H1 (cell line): ENCODE data around the gene MPPE1. TPM values are rescaled to one million over a fixed set of nuclear protein-coding genes. Genes with fewer than 3 reads are reported as not detected.

Experiments
- CTCF ChIA-PET: fragments of 300-600 bp; sonication (Branson Sonifier 250); formaldehyde crosslinking; loops from one replicate; lab custom pipeline; 2021; ENCODE audit not compliant: partially characterized antibody; lab: Charles Lee
- POLR2A ChIA-PET: fragments of 300-600 bp; sonication (Branson Sonifier 250); formaldehyde crosslinking; loops from one replicate; lab custom pipeline; 2021; ENCODE audit warnings: inconsistent platforms; ENCODE audit not compliant: partially characterized antibody; lab: Charles Lee
- DNase-seq, 2 experiments: peaks; one replicate each; pipeline versions ENCODE4 v3.0.0 to v3.0.0-alpha.2; 2010 to 2022; ENCODE audit warnings: low spot score in 2 of 2, low read depth in 1 of 2, mixed read lengths in 1 of 2
- FAIRE-seq: peaks from 2 replicates; lab custom pipeline; 2011; peaks lifted over from hg19 to GRCh38; lab: Jason Lieb, UNC
- H2AFZ ChIP-seq: 2 replicates; pipeline ENCODE4 v1.8.1; 2012; ENCODE audit warnings: low read length, inconsistent platforms
- H2AK5ac ChIP-seq: 2 replicates; pipeline ENCODE4 v1.6.1; 2013; ENCODE audit warnings: low read depth, low read length
- H2BK120ac ChIP-seq: replicated peaks from 2 replicates; pipeline ENCODE3; 2013; ENCODE audit warnings: low read depth, low read length, inconsistent platforms
- H2BK12ac ChIP-seq: 2 replicates; pipeline ENCODE4 v1.6.1; 2013; ENCODE audit warnings: low read depth, low read length
- H2BK15ac ChIP-seq: 2 replicates; pipeline ENCODE4 v1.6.1; 2013; ENCODE audit warnings: low read length
- H2BK20ac ChIP-seq: 2 replicates; pipeline ENCODE4 v1.6.1; 2013; ENCODE audit warnings: low read length
- H2BK5ac ChIP-seq: 2 replicates; pipeline ENCODE4 v1.6.1; 2013; ENCODE audit warnings: low read depth, low read length
- H3K14ac ChIP-seq: 2 replicates; pipeline ENCODE4 v1.6.1; 2013; ENCODE audit warnings: inconsistent platforms; ENCODE audit not compliant: insufficient read length
- H3K18ac ChIP-seq: 2 replicates; pipeline ENCODE4 v1.6.1; 2013; ENCODE audit warnings: low read length; ENCODE audit errors: extremely low read depth
- H3K23ac ChIP-seq: 2 replicates; pipeline ENCODE4 v1.6.1; 2013; ENCODE audit warnings: inconsistent platforms; ENCODE audit not compliant: insufficient read length
- H3K23me2 ChIP-seq: 2 replicates; pipeline ENCODE4 v1.6.1; 2013; ENCODE audit warnings: low read depth, low read length
- H3K27ac ChIP-seq: 2 replicates; pipeline ENCODE4 v1.6.1; 2011; ENCODE audit warnings: low read depth, low read length, inconsistent platforms
- H3K27me3 ChIP-seq, 4 experiments: replicated peaks in 1 of 4; 1 replicate in 1 of 4; 2 replicates in 3 of 4; pipeline versions ENCODE4 v1.6.1 to v1.8.1; 2011 to 2013; ENCODE audit warnings: low read length in 3 of 4, mild to moderate bottlenecking in 3 of 4, inconsistent platforms in 2 of 4, mixed read lengths in 2 of 4, moderate library complexity in 1 of 4; ENCODE audit not compliant: control insufficient read depth in 3 of 4, insufficient read depth in 3 of 4; ENCODE audit errors: extremely low read depth in 1 of 4
- H3K36me3 ChIP-seq, 4 experiments: 2 replicates each; pipeline versions ENCODE4 v1.6.1 to v1.8.1; 2011 to 2013; ENCODE audit warnings: mild to moderate bottlenecking in 4 of 4, low read length in 3 of 4, moderate library complexity in 2 of 4, control low read depth in 1 of 4, inconsistent platforms in 1 of 4; ENCODE audit not compliant: insufficient read depth in 4 of 4, control insufficient read depth in 2 of 4
- H3K4ac ChIP-seq: replicated peaks from 2 replicates; pipeline ENCODE3; 2013; ENCODE audit warnings: low read length, low read depth, mixed read lengths, inconsistent platforms; ENCODE audit not compliant: insufficient read length
- H3K4me1 ChIP-seq, 4 experiments: replicated peaks in 1 of 4; 1 replicate in 1 of 4; 2 replicates in 3 of 4; pipeline versions ENCODE4 v1.6.1 to v1.8.1; 2011 to 2013; ENCODE audit warnings: low read length in 3 of 4, inconsistent platforms in 2 of 4, mixed read lengths in 1 of 4; ENCODE audit not compliant: insufficient read depth in 4 of 4, control insufficient read depth in 3 of 4
- H3K4me2 ChIP-seq, 2 experiments: 2 replicates each; pipeline versions ENCODE4 v1.6.1 to v1.8.1; 2011 to 2013; ENCODE audit warnings: low read depth in 2 of 2, low read length in 2 of 2, control low read depth in 1 of 2, inconsistent platforms in 1 of 2, mild to moderate bottlenecking in 1 of 2; ENCODE audit not compliant: insufficient read depth in 1 of 2
- H3K4me3 ChIP-seq, 4 experiments: fragments of 200-600, 300-600 bp in 1 of 4; sonication (generic), shearing (Covaris generic), sonication (Bioruptor Twin) in 1 of 4; 2 replicates each; pipeline versions ENCODE4 v1.5.1 to v1.8.1; 2011 to 2016; ENCODE audit warnings: low read length in 4 of 4, low read depth in 3 of 4, control low read depth in 2 of 4, inconsistent platforms in 2 of 4, mild to moderate bottlenecking in 2 of 4, mixed read lengths in 1 of 4, moderate library complexity in 1 of 4; ENCODE audit not compliant: insufficient read depth in 2 of 4; ENCODE audit errors: extremely low read depth in 1 of 4
- H3K56ac ChIP-seq: replicated peaks from 2 replicates; pipeline ENCODE3; 2013; ENCODE audit warnings: low read depth, mild to moderate bottlenecking, mixed read lengths, low read length, inconsistent platforms; ENCODE audit not compliant: insufficient read length
- H3K79me1 ChIP-seq: 2 replicates; pipeline ENCODE4 v1.6.1; 2013; ENCODE audit warnings: low read depth, low read length, control low read depth
- H3K79me2 ChIP-seq, 2 experiments: 2 replicates each; pipeline versions ENCODE4 v1.6.1 to v1.8.1; 2012 to 2013; ENCODE audit warnings: low read length in 2 of 2, mild to moderate bottlenecking in 2 of 2, inconsistent platforms in 1 of 2; ENCODE audit not compliant: insufficient read depth in 2 of 2, control insufficient read depth in 1 of 2
- H3K9ac ChIP-seq, 4 experiments: replicated peaks in 1 of 4; 1 replicate in 1 of 4; 2 replicates in 3 of 4; pipeline versions ENCODE4 v1.6.1 to v1.8.1; 2011 to 2013; ENCODE audit warnings: low read depth in 3 of 4, low read length in 3 of 4, control low read depth in 2 of 4, mild to moderate bottlenecking in 2 of 4, moderate library complexity in 2 of 4, inconsistent platforms in 1 of 4; ENCODE audit errors: extremely low read depth in 1 of 4
- H3K9me3 ChIP-seq, 2 experiments: 2 replicates each; pipeline versions ENCODE4 v1.6.1 to v1.8.1; 2012 to 2013; ENCODE audit warnings: mild to moderate bottlenecking in 2 of 2, moderate library complexity in 2 of 2, control low read depth in 1 of 2, inconsistent platforms in 1 of 2, low read depth in 1 of 2, low read length in 1 of 2, mixed read lengths in 1 of 2; ENCODE audit not compliant: insufficient read depth in 2 of 2
- H4K20me1 ChIP-seq, 2 experiments: replicated peaks in 1 of 2; 2 replicates each; pipeline versions ENCODE3 to v1.8.1; 2011 to 2013; ENCODE audit warnings: inconsistent platforms in 2 of 2, low read length in 2 of 2, mild to moderate bottlenecking in 1 of 2; ENCODE audit not compliant: insufficient read depth in 2 of 2, control insufficient read depth in 1 of 2
- H4K5ac ChIP-seq: 2 replicates; pipeline ENCODE4 v1.6.1; 2013; ENCODE audit warnings: low read length, low read depth, mixed read lengths, inconsistent platforms; ENCODE audit not compliant: insufficient read length
- H4K8ac ChIP-seq: 2 replicates; pipeline ENCODE4 v1.8.0; 2013; ENCODE audit warnings: mild to moderate bottlenecking, moderate library complexity, low read length, inconsistent platforms; ENCODE audit not compliant: insufficient read depth; ENCODE audit errors: extremely low read depth
- H4K91ac ChIP-seq: replicated peaks from 2 replicates; pipeline ENCODE3; 2013; ENCODE audit warnings: low read length, mixed read lengths, inconsistent platforms; ENCODE audit not compliant: insufficient read length
- CHD2 ChIP-seq: IDR thresholded peaks from 2 replicates; pipeline ENCODE4 v1.6.1; 2012; ENCODE audit warnings: low read length, improper control_type of control experiment
- POLR2A ChIP-seq, 2 experiments: IDR thresholded peaks; 1 replicate in 1 of 2; 2 replicates in 1 of 2; pipeline ENCODE4 v1.6.1; 2011; ENCODE audit warnings: low read depth in 2 of 2, low read length in 2 of 2, mild to moderate bottlenecking in 2 of 2; ENCODE audit errors: control extremely low read depth in 1 of 2
- POU5F1 ChIP-seq: IDR thresholded peaks from 2 replicates; pipeline ENCODE4 v1.6.1; 2011; ENCODE audit warnings: low read depth, mild to moderate bottlenecking, low read length, moderate library complexity
- SP2 ChIP-seq: IDR thresholded peaks from 2 replicates; pipeline ENCODE4 v1.6.1; 2012; ENCODE audit warnings: mild to moderate bottlenecking, low read length, inconsistent platforms
- SUZ12 ChIP-seq: fragments of 200-600 bp; sonication (generic); IDR thresholded peaks from 2 replicates; pipeline ENCODE4 v1.6.1; 2012; ENCODE audit warnings: mild to moderate bottlenecking, inconsistent platforms, low read length, moderate library complexity, mixed read lengths
- WGBS, 2 experiments: shearing (Covaris generic) in 1 of 2; methylation state at CpG; one replicate each; pipeline versions ENCODE4 v1.1.6 to v1.1.7; 2013 to 2015; ENCODE audit warnings: low lambda C conversion rate in 2 of 2, mixed read lengths in 2 of 2, inconsistent platforms in 1 of 2, low coverage in 1 of 2, missing lambda C conversion rate in 1 of 2; ENCODE audit not compliant: insufficient replicate concordance in 2 of 2, insufficient coverage in 1 of 2, insufficient read length in 1 of 2; ENCODE audit errors: extremely low coverage in 1 of 2, missing lambda C conversion rate in 1 of 2; 5-methylcytosine and 5-hydroxymethylcytosine counted together
- polyA plus RNA-seq, 7 experiments: library from polyadenylated mRNA; depleted of rRNA in 3 of 7; stranded (reverse) in 5 of 7; unstranded in 2 of 7; fragments of >200 nt in 5 of 7; fragments of 200-250 nt in 2 of 7; gene quantifications; 1 replicate in 5 of 7; 2 replicates in 1 of 7; 4 replicates in 1 of 7; pipeline versions ENCODE4 v1.2.1 to v1.2.3, GENCODE V29; 2011 to 2013; ENCODE audit warnings: missing spikeins in 2 of 7, mixed read lengths in 2 of 7
- total RNA-seq: library from RNA; stranded (reverse); fragmentation: NEBNext Ultra II Directional; extraction: Animal tissue kit (Norgen Biotek cat#: 25700); gene quantifications from 2 replicates; pipeline ENCODE4 v1.2.1, GENCODE V29; 2021

Gene MPPE1
- total and polyA plus RNA-seq, 2 of the 8 experiments (the other 6 are each of a cell fraction or from before 2014, with no cell fraction given): 13.7 to 20.9 TPM

GRCh38 chr18:11883153-11883552 lies 25.0 kb downstream of the MPPE1 start:
- FAIRE-seq: no peak
- no peak overlapping the region for H2BK20ac ChIP-seq

More at GRCh38 chr18:11883153-11883552, 25.0 kb downstream of the MPPE1 start:
- DNase-seq: no peak
- Histone ChIP-seq H2BK15ac (no peak overlapping the region), H2AFZ (no peak overlapping the region), H3K4me2 (no peak overlapping the region), H3K27ac (no peak overlapping the region), H4K5ac (no peak overlapping the region), H4K91ac (no peak overlapping the region), H3K27me3 (no peaks in the 10 kb centered on the region), H3K14ac (no peak overlapping the region), H3K56ac (no peak overlapping the region), H3K4me1 (peaks cover 0 to 4% (median 1%) of the 10 kb centered on the region in 4 experiments; a peak in 2 of 7 replicates), H2BK5ac (no peak overlapping the region), H3K9ac (no peak overlapping the region), H4K8ac (no peak overlapping the region), H3K36me3 (peaks cover 0 to 10% (median 3%) of the 10 kb centered on the region in 4 experiments; a peak in 4 of 8 replicates), H2BK12ac (no peak overlapping the region), H3K4me3 (no peak overlapping the region), H2BK120ac (no peak overlapping the region), H3K79me2 (no peaks in the 10 kb centered on the region), H3K23me2 (no peaks in the 10 kb centered on the region), H4K20me1 (peaks cover 0 to 8% of the 10 kb centered on the region in 2 experiments), H2AK5ac (no peak overlapping the region), H3K4ac (no peak overlapping the region), H3K23ac (no peak overlapping the region), H3K9me3 (no peaks in the 10 kb centered on the region), H3K18ac (no peak overlapping the region), H3K79me1 (no peaks in the 10 kb centered on the region; the same call in 1 of the 2 replicates)
- TF ChIP-seq SUZ12: no peak
- no peak for TF ChIP-seq CHD2
- no peak for TF ChIP-seq POU5F1
- no peak for TF ChIP-seq POLR2A (IDR thresholded peaks at IDR 0.05; ENCODE audit: control extremely low read depth in 1 of 2, low read depth in 2 of 2, low read length in 2 of 2)
- no peak for TF ChIP-seq SP2
- POLR2A ChIA-PET: no interaction called here
- CTCF ChIA-PET: interaction anchor here (0.6 to 0.7 kb wide), 2 partner anchors 12 to 32 kb away, joined by 4 read pairs; no protein-coding TSS in a partner anchor
- 95% methylated on average over 1 of the region's 1 CpG; no CpG with 5 or more reads in 1 of the 2 experiments for WGBS, 2 experiments
